ENCODE measurements around the gene KCNJ2. TPM values are rescaled to one million over a fixed set of nuclear protein-coding genes. Genes with fewer than 3 reads are reported as not detected.

KCNJ2 gene
- total RNA-seq, 4 donors from 2014 or later: 0.51 to 11.6 (median 5.0) TPM

- Histone ChIP-seq H3K9me3 (no peaks in the 10 kb centered on the region), H3K27ac (no peak overlapping the region), H3K27me3 (peaks cover 0 to 11% of the 10 kb centered on the region in 2 donors), H3K4me1 (no peaks in the 10 kb centered on the region), H3K36me3 (no peaks in the 10 kb centered on the region), H3K4me3 (no peak overlapping the region)
- intact Hi-C loops (cut with DNase I; ENCODE audit: low total_unique reads): no loop called here
- DNase-seq: no peak
- no peak for TF ChIP-seq POLR2A (IDR thresholded peaks at IDR 0.05)
- no peak for TF ChIP-seq CTCF (IDR thresholded peaks at IDR 0.05)
Measured at GRCh38 chr17:70166615-70167014, 2.7 kb upstream of the KCNJ2 start.

- Histone ChIP-seq H3K9me3 (no peaks in the 10 kb centered on the region), H3K4me3 (peak overlapping the region; percentile 24 to 58), H3K27ac (peak overlapping the region; percentile 36 to 69), H3K4me1 (no peaks in the 10 kb centered on the region), H3K27me3 (peaks cover 0 to 8% of the 10 kb centered on the region in 2 donors), H3K36me3 (no peaks in the 10 kb centered on the region)
- TF ChIP-seq POLR2A (IDR thresholded peaks at IDR 0.05) (no peak), CTCF (IDR thresholded peaks at IDR 0.05) (peak; percentile 15 to 45 (median 34))
- DNase-seq: peak; percentile 27 to 31
- intact Hi-C loops (cut with DNase I; ENCODE audit: low total_unique reads): no loop called here
Measured at GRCh38 chr17:70168044-70168976, 1.0 kb upstream of the KCNJ2 start.

- Histone ChIP-seq H3K4me3 (peak overlapping the region; percentile 1 to 58), H3K27ac (no peak overlapping the region), H3K9me3 (no peaks in the 10 kb centered on the region), H3K27me3 (peaks cover 0 to 8% of the 10 kb centered on the region in 2 donors), H3K36me3 (no peaks in the 10 kb centered on the region), H3K4me1 (no peaks in the 10 kb centered on the region)
- TF ChIP-seq POLR2A (IDR thresholded peaks at IDR 0.05) (no peak), CTCF (IDR thresholded peaks at IDR 0.05) (no peak)
- DNase-seq: no peak
- intact Hi-C loops (cut with DNase I; ENCODE audit: low total_unique reads): no loop called here
Measured at GRCh38 chr17:70169709-70170597, 621 bp downstream of the KCNJ2 start.

- TF ChIP-seq CTCF (IDR thresholded peaks at IDR 0.05) (no peak), POLR2A (IDR thresholded peaks at IDR 0.05) (no peak)
- intact Hi-C loops (cut with DNase I; ENCODE audit: low total_unique reads): no loop called here
- H3K4me3 ChIP-seq: no peak overlapping the region
- H3K36me3 ChIP-seq: no peaks in the 10 kb centered on the region
- no peaks in the 10 kb centered on the region for H3K9me3 ChIP-seq
- DNase-seq: no peak
- H3K27ac ChIP-seq: no peak overlapping the region
- no peaks in the 10 kb centered on the region for H3K4me1 ChIP-seq
- H3K27me3 ChIP-seq: peaks cover 0 to 8% of the 10 kb centered on the region in 2 donors
Measured at GRCh38 chr17:70171159-70171558, 1.8 kb downstream of the KCNJ2 start.
